HFFc6 (cell line): ENCODE results near the gene PPP3CA. TPM values are rescaled to one million over a fixed set of nuclear protein-coding genes. Genes with fewer than 3 reads are reported as not detected.

Source experiments
- DNase-seq: peaks from one replicate; pipeline ENCODE4 v3.0.0-alpha.2; 2018
- H3K27ac Mint-ChIP-seq: 2 replicates; pipeline ENCODE4 v1.8.0; 2020; ENCODE audit warnings: mild to moderate bottlenecking, mixed read lengths
- H3K27me3 Mint-ChIP-seq: 2 replicates; pipeline ENCODE4 v1.8.0; 2021; ENCODE audit warnings: mild to moderate bottlenecking, moderate library complexity, mixed read lengths; ENCODE audit not compliant: insufficient read depth
- H3K36me3 Mint-ChIP-seq: 2 replicates; pipeline ENCODE4 v1.8.0; 2021; ENCODE audit warnings: low read depth, mixed read lengths
- H3K4me1 Mint-ChIP-seq: 2 replicates; pipeline ENCODE4 v1.8.0; 2020; ENCODE audit warnings: low read depth, mixed read lengths
- H3K4me3 Mint-ChIP-seq: 2 replicates; pipeline ENCODE4 v1.8.0; 2020; ENCODE audit warnings: mild to moderate bottlenecking, moderate library complexity, mixed read lengths
- H3K9me3 Mint-ChIP-seq: 2 replicates; pipeline ENCODE4 v1.8.0; 2020; ENCODE audit warnings: mild to moderate bottlenecking, mixed read lengths
- total RNA-seq, 6 experiments: library from RNA; stranded (reverse); fragmentation: NEBNext Ultra II Directional; extraction: Animal tissue kit (Norgen Biotek cat#: 25700); gene quantifications; 2 replicates in 1 of 6; 3 replicates in 5 of 6; pipeline ENCODE4 v1.2.3, GENCODE V29; 2021
- TF ChIP-seq, protein P1 (sequence below): fragments of 200-600 bp; sonication (generic); IDR thresholded peaks from 2 replicates; pipeline ENCODE4 v1.5.0; 2021; ENCODE audit warnings: antibody characterized with exemption, mild to moderate bottlenecking

PPP3CA gene
- total RNA-seq, 6 experiments from 2014 or later: 45.9 to 59.6 (median 55.0) TPM

DNA sequence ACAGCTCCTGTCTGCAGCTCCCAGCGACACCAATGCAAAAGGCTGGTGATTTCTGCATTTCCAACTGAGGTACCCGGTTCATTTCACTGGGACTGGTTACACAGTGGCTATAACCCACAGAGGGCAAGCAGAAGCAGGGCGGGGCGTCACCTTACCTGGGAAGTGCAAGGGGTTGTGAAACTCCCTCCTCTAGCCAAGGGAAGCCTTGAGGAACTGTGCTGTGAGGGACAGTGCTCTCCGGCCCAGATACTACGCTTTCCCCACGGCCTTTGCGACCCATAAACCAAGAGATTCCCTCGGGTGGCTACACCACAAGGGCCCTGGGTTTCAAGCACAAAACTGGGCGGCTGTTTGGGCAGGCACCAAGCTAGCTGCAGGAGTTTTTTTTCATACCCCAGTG lies 218.9 kb downstream of the PPP3CA start:
- H3K4me3 Mint-ChIP-seq: no peak overlapping the region
- peaks cover 32% of the 10 kb centered on the region for H3K4me1 Mint-ChIP-seq
- no peaks in the 10 kb centered on the region for H3K27me3 Mint-ChIP-seq
- peaks cover 6% of the 10 kb centered on the region; the same call in 1 of the 2 replicates for H3K9me3 Mint-ChIP-seq
- no peak for DNase-seq
- no peak overlapping the region for H3K27ac Mint-ChIP-seq
- TF ChIP-seq, protein P1, sequence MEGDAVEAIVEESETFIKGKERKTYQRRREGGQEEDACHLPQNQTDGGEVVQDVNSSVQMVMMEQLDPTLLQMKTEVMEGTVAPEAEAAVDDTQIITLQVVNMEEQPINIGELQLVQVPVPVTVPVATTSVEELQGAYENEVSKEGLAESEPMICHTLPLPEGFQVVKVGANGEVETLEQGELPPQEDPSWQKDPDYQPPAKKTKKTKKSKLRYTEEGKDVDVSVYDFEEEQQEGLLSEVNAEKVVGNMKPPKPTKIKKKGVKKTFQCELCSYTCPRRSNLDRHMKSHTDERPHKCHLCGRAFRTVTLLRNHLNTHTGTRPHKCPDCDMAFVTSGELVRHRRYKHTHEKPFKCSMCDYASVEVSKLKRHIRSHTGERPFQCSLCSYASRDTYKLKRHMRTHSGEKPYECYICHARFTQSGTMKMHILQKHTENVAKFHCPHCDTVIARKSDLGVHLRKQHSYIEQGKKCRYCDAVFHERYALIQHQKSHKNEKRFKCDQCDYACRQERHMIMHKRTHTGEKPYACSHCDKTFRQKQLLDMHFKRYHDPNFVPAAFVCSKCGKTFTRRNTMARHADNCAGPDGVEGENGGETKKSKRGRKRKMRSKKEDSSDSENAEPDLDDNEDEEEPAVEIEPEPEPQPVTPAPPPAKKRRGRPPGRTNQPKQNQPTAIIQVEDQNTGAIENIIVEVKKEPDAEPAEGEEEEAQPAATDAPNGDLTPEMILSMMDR: no peak
- peaks cover 11% of the 10 kb centered on the region; the same call in 1 of the 2 replicates for H3K36me3 Mint-ChIP-seq

DNA sequence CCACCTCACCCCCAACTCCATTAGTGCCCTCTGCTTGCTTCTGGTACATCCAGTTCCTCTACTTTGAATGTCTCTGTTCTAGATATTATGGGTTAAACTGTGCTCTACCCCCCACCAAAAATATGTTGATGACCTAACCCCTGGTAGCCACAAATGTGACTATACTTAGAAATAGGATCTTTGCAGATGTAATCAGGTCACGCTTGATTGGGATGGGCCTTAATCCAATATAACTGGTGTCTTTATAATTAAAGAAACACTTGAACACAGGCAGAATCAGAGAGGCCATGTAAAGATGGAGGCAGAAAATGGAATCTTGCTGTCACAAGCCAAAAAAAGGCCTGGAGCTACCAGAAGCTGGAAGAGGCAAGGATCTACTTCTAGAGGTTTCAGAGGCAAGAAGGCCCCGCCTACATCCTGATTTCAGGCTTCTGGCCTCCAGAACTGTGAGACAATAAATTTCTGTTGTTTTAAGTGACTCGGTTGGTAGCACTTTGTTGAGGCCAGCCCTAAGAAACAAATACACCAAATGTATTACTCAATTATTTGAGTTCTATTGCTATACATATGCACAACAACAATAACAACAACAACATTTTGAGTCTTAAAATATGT lies 220.0 kb downstream of the PPP3CA start:
- peaks cover 36% of the 10 kb centered on the region for H3K4me1 Mint-ChIP-seq
- no peak overlapping the region for H3K4me3 Mint-ChIP-seq
- peaks cover 11% of the 10 kb centered on the region for H3K36me3 Mint-ChIP-seq
- TF ChIP-seq, protein P1: no peak
- H3K27me3 Mint-ChIP-seq: no peaks in the 10 kb centered on the region
- H3K27ac Mint-ChIP-seq: peak overlapping the region; percentile 2; the same call in 1 of the 2 replicates
- no peaks in the 10 kb centered on the region for H3K9me3 Mint-ChIP-seq
- DNase-seq: no peak

DNA sequence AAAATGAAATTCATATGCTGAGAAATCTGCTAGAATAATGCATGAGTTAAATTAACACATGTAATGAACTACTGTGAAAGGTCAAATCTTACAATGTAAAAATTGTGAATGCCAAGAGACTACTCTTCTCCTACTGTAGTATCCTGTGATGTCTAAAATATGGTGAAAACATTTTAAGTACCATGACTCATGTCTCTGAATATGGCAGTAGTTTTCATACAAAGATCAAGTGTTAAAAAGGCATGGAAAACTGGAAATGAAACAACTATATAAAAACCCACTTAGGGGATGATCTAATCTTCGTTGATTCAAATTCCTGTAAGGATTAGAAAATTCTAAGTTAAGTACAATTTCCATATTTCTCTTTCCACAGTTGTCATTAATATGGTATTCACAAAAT lies 221.3 kb downstream of the PPP3CA start:
- Mint-ChIP-seq H3K27ac (no peak overlapping the region), H3K4me1 (peaks cover 44% of the 10 kb centered on the region), H3K27me3 (no peaks in the 10 kb centered on the region), H3K9me3 (no peaks in the 10 kb centered on the region), H3K4me3 (no peak overlapping the region), H3K36me3 (peaks cover 11% of the 10 kb centered on the region)
- TF ChIP-seq, protein P1: no peak
- peak; percentile 19 for DNase-seq

DNA sequence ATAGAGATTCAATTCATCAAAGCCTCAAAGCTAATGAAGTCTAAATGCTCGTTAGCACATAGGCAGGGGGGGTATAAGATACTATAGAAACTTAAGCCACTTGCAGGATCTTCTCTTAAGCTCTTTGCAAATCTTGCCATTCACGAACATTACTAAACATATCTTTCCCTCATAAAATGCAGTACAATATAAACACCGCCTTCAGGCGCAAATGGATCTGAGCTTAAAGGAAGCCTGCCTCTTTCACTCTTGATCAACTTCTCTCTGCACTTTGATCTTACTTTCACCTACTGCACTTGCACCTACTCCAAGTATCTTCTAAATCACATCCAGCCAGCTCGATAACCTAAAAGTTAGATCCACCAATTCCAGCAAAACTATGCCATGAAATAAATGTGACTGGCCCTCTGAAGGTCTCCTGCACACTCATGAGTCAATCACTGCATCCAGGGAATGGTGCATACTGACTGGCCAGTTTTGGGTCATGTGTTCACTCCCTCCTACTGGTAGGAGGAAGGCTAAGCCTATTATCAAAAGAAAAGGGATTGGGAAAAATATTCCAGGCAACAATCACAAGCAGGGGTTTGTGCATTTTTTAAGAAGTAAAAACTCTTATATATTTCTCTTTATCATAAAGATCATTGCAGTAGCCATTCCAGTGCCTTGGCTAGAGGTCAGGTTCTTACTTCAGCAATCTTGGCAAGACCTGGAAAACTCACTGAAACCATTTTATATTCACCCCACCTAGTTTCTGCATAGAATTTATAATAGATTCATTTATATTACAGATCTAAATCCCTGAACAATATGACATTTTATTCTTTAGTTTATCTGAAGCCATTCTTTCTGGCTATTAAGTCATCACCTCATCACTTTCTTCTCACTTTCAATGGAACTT lies 222.0 kb downstream of the PPP3CA start:
- TF ChIP-seq, protein P1: no peak
- no peaks in the 10 kb centered on the region for H3K27me3 Mint-ChIP-seq
- peaks cover 44% of the 10 kb centered on the region for H3K4me1 Mint-ChIP-seq
- H3K27ac Mint-ChIP-seq: no peak overlapping the region
- no peak overlapping the region for H3K4me3 Mint-ChIP-seq
- no peaks in the 10 kb centered on the region for H3K9me3 Mint-ChIP-seq
- DNase-seq: no peak
- peaks cover 11% of the 10 kb centered on the region for H3K36me3 Mint-ChIP-seq

DNA sequence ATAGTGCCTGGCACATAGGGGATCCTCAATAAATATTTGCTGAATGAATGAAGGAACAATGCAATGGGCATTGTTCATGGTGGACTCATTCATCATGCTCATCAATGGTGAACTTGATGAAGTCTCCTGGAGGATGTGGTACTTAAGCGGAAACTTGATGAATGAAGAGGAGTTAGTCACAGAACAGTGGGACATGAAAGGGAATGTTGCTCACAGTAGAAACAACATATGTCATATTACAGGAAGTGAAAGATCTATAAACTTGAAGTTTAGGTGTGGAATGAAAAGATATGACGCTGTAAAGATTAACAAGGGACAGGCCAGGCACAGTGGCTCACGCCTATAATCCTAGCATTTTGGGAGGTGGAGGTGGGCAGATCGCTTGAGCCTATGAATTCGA lies 224.1 kb downstream of the PPP3CA start:
- Mint-ChIP-seq H3K9me3 (no peaks in the 10 kb centered on the region), H3K36me3 (peaks cover 5% of the 10 kb centered on the region; the same call in 1 of the 2 replicates), H3K27me3 (no peaks in the 10 kb centered on the region), H3K27ac (no peak overlapping the region), H3K4me1 (peaks cover 44% of the 10 kb centered on the region), H3K4me3 (no peak overlapping the region)
- no peak for DNase-seq
- TF ChIP-seq, protein P1: no peak
